Daoy (cell line): ENCODE data around the gene ENOSF1. TPM values are rescaled to one million over a fixed set of nuclear protein-coding genes. Genes with fewer than 3 reads are reported as not detected.
A peak's percentile ranks its signal among the peaks of the same experiment; 100 is the strongest.

Experiments
- DNase-seq: peaks from one replicate; pipeline ENCODE4 v3.0.0-alpha.2; 2015; ENCODE audit warnings: low read depth
- total RNA-seq: library from RNA; depleted of rRNA; stranded (reverse); fragments of >200 nt; shearing (Covaris generic); gene quantifications from 2 replicates; pipeline ENCODE4 v1.2.3, GENCODE V29; 2014; rRNA removed

ENOSF1 gene
- total RNA-seq, 1 experiment from 2014 or later: 13.4 TPM

DNA sequence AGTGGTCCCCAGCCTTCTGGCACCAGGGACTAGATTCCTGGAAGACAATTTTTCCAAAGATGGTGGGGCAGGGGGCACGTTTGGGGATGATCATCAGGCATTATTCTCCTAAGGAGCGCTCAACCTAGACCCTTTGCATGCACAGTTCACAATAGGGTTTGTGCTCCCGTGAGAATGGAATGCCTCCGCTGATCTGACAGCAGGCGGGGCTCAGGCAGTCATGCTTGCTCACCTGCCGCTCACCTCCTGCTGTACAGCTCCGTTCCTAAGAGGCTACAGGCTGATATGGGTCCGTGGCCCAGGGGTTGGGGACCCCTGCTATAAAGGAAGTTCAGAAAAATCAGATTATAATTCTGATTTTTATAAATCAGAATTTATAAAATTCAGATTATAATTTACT, 77.3 kb downstream of the ENOSF1 start:
- no peak for DNase-seq

GRCh38 chr18:634551-635045, 77.8 kb downstream of the ENOSF1 start:
- DNase-seq: no peak

- DNase-seq: no peak
These were observed 80.9 kb downstream of the ENOSF1 start for GRCh38 chr18:631560-631959.

DNA sequence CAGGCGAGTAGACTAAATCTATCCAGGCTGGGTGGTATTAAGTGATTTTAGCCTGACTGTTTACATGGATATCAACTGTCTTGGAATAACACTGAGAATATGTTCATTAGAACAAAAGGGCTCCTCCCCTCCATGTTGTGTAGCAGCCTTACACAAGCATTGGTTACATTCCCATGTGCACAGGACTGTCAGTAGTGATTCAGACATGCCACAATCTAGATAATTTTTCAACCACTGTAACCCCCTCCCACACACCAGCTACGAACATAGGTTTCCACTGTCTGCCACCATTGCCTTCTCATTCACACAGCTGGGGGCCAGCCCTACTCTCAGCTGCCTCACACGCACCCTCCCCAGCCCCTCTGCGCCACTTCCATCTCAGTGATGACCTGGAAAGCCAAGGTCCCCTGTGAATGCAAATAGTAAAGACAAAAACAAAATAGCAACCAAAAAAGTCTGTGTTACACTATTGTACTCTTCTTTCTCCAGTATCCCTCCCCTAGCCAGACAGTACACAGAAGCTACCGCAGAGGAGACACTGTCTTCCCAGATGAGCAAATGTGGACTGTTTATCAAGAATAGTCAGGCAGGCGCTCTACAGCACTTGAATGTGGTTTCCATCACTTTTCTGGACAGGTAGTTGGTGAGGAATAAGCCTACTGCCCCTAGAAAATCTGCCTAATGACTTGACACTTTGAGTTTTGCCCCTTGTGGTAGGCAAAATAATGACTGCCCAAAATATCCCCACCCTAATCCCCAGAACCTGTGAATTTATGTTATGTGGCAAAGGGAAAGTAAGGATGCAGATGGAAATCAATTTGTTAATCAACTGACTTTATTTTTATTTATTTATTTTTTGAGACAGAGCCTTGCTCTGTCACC, 82.9 kb downstream of the ENOSF1 start:
- DNase-seq: peak; percentile 6

- no peak for DNase-seq
These were observed 85.2 kb downstream of the ENOSF1 start for GRCh38 chr18:627231-627630.

GRCh38 chr18:623761-624620, 88.4 kb downstream of the ENOSF1 start:
- peak; percentile 40 for DNase-seq

GRCh38 chr18:622289-622688, 90.1 kb downstream of the ENOSF1 start:
- no peak for DNase-seq

DNA sequence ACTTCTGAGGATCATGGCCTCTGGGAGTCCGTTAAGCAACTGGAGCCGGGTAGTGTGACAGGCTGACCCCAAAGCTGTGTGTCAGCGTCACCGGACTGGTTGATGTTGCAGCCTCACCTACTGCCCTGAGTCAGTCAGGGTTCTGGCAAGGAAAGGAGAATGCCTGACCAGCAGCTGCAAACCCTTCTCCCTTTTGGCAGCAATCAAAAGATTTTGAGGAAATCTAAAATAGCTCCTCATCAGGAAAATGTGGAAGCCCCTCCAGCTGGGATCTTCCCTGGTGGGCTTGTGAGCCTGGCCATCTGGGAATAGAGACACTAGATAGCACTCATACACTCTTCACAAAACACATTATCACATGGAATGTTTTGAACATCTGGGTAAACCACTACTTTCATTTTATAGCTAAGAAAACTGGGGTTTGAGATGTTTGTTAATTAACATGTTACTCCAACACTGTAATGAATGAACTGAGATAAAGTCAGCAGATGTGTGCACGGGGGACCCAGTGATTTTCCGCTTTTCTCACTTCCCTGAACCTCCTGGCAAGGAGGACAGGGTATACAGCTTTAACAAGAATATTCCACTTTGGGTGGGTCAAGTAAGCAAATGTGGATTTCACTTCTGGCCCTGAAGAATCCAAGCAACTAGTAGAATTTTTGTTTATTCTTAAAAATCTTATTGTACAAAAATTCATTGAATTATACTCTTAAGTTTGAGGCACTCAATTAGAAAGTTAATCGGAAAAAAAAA, 91.0 kb downstream of the ENOSF1 start:
- no peak for DNase-seq

Other genes starting within 250 kb of the ENOSF1 start
- 1.7 and 2.6 TPM in 2 replicates for gene COLEC12, start 211.9 kb downstream of the ENOSF1 start, total RNA-seq
- not detected in 2 replicates for gene CETN1, start 132.2 kb downstream of the ENOSF1 start, total RNA-seq
- not detected in 2 replicates for gene CLUL1, start 115.6 kb downstream of the ENOSF1 start, total RNA-seq
- gene TYMS, start 55.0 kb downstream of the ENOSF1 start, total RNA-seq: 14.1 and 20.9 TPM in 2 replicates
- gene YES1, start 99.6 kb upstream of the ENOSF1 start, total RNA-seq: 43.8 and 48.8 TPM in 2 replicates
- 2.7 and 9.9 TPM in 2 replicates for gene ADCYAP1, start 192.2 kb upstream of the ENOSF1 start, total RNA-seq